ENCODE results near the gene OR2B3.
A peak's percentile ranks its signal among the peaks of the same experiment; 100 is the strongest.
"Not testable (repeated sequence)": the region's sequence is repeated elsewhere in the genome, so short reads cannot be mapped to it uniquely, and the experiment has no call there.

Gene OR2B3, protein sequence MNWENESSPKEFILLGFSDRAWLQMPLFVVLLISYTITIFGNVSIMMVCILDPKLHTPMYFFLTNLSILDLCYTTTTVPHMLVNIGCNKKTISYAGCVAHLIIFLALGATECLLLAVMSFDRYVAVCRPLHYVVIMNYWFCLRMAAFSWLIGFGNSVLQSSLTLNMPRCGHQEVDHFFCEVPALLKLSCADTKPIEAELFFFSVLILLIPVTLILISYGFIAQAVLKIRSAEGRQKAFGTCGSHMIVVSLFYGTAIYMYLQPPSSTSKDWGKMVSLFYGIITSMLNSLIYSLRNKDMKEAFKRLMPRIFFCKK

DNA sequence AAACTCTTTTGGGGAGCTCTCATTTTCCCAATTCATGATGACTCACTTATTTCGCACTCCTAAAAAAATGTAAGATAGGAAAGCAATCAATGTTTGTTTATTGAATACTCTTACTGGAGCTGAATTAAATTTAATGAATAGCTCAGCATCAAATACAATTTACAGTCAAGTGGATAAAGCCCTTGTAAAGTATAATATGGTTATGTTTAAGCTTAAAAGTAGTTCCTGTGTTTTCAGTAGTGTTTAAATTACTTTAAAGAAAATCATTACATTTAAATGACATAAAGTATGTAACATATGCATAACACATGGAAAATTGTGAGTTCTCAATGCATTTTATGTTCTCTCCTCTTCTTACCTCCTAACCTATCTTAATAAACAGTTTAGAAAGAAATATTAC is at the start of gene OR2B3:
OR2B3 (minus strand) TSS at position 101 of the 400 bp plus-strand sequence; CDS start at position 36, 65 bp downstream.
- DNase-seq, result no peak

DNA sequence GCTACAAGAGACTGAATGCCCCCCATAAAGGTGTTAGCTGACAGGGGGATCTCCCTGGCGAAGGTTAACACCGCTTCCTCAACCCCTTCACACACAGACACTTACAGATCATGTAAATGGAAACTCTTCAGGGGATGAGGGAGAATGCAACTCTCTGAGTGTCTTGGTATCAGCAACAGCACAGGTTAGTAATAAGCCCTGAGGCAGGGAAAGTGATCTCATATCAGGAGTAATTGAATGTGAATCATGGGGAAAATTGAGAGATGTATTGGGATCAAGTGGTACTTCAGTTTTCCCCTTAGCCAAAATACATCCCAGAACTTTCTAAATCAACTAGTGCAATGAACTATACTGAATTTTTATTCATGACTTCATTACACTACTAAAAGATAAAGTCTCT is 44.6 kb upstream of the OR2B3 start:
- DNase-seq, result no peak

DNA sequence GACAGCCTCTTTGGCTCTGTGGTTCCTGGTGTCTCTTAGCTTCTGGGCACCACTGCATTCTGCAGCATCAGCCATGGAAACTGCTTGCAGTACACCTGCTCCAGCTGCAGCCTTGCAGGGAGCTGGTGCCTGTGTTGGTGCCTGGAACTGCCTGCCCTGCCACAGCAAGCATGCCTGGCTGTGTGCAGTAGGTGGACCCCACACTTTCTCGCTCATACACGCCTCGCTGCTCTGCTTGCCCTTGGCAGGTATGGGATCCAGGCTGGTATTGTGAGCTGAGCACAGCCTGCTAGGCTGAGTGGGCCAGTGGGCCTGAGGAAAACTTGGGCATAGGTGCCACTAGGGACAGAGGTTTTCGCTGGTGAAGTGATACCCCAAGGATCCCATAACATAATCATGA is 43.5 kb upstream of the OR2B3 start:
- DNase-seq, result no peak

- DNase-seq, result no peak
These were observed 42.4 kb upstream of the OR2B3 start for GRCh38 chr6:29129326-29130012.

GRCh38 chr6:29114964-29115363 is 27.9 kb upstream of the OR2B3 start:
- DNase-seq, result not testable (repeated sequence)

DNA sequence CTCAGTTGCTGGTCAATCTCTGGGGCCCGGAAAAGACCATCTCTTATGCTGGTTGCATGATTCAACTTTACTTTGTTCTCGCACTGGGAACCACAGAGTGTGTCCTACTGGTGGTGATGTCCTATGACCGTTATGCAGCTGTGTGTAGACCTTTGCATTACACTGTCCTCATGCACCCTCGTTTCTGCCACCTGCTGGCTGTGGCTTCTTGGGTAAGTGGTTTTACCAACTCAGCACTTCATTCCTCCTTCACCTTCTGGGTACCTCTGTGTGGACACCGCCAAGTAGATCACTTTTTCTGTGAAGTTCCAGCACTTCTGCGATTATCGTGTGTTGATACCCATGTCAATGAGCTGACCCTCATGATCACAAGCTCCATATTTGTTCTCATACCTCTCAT is 25.0 kb upstream of the OR2B3 start:
- peak; percentile 3 for DNase-seq

DNA sequence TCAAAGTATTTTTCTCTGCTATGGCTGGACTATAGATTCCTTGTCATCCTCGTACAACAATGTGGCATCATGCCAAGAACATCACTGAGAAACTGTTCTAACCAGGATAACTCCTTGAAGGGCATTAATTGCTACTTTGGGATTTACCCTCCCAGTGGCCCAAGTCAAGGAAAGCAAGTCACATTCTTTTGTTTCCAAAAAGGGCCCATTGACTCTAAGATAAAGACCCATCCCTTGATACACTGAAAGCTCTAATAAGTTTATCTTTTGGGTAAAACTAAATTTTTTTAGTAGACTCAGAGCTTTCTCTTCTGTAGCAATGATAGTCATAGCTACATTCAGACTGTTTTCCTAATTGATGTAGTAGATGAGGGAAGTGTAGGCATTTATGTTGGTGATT is 20.6 kb upstream of the OR2B3 start, which contains the start of gene OR2J3:
OR2J3 (plus strand) TSS at position 301 of the 400 bp plus-strand sequence. CDS start 3,833 bp downstream, outside the sequence.
- no peak for DNase-seq

- DNase-seq, result no peak
These were observed 12.1 kb upstream of the OR2B3 start, which contains the start of gene OR2J1 for GRCh38 chr6:29099190-29099589. Gene OR2J1 (plus strand): TSS chr6:29099490. CDS start chr6:29100943, 1,453 bp downstream.

- DNase-seq, result no peak
These were observed 10.7 kb upstream of the OR2B3 start for GRCh38 chr6:29097803-29098202.

DNA sequence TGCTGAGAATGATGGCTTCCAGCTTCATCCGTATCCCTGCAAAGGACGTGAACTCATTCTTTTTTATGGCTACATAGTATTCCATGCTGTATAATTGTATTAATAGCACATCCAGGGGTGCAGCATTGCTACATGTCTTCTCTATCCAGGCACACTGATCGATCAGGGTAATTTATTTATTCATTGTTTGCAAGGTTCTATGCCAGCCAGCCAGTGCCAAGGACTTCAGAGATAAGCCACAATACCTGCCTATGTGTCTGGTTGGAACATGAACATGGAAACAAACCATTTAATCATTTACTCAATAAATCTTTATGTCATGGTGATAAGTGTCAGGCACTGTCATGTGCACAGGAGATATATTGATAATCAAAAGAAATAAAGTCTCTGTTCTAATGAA is 5.8 kb upstream of the OR2B3 start:
- no peak for DNase-seq

DNA sequence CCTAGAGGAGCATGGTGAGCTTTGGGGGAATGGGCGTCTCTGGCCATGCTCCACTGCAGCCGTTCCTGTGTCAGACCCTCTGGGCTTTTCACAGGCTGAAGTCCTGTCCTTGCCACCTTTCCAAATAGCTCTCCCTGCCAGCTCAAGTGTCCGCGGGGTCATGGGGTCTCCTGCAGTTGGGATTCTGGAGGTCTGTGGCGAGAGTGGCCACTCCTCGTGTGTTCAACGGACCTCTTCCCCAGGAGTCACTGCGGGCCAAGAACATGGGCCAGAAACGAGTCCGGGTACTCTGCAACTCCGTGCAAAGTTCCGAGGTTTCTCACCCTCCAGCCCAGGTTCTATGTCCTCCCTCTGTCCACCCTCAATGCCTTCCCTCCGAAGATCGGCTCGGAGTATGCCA is 4.7 kb downstream of the OR2B3 start:
- no peak for DNase-seq

- no peak for DNase-seq
These were observed 5.8 kb downstream of the OR2B3 start for GRCh38 chr6:29081312-29081711.

DNA sequence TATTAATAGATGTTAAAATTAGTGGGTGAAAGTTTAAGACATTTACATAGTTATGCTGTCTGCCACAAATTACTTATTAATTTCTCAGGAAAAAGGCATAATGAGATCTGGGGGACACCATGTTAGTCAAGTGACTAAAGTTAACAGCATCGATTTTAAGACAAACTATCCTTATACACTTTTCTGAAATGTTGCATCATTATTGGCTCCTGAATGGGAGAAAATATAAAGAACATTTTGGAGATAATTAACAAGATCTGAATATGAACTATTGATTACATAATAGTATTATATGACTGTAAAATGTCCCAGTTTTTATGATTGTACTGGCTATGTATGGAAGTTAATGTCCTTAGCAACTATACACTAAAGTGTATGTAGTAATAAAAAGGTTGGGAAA is 7.9 kb downstream of the OR2B3 start:
- no peak for DNase-seq

DNA sequence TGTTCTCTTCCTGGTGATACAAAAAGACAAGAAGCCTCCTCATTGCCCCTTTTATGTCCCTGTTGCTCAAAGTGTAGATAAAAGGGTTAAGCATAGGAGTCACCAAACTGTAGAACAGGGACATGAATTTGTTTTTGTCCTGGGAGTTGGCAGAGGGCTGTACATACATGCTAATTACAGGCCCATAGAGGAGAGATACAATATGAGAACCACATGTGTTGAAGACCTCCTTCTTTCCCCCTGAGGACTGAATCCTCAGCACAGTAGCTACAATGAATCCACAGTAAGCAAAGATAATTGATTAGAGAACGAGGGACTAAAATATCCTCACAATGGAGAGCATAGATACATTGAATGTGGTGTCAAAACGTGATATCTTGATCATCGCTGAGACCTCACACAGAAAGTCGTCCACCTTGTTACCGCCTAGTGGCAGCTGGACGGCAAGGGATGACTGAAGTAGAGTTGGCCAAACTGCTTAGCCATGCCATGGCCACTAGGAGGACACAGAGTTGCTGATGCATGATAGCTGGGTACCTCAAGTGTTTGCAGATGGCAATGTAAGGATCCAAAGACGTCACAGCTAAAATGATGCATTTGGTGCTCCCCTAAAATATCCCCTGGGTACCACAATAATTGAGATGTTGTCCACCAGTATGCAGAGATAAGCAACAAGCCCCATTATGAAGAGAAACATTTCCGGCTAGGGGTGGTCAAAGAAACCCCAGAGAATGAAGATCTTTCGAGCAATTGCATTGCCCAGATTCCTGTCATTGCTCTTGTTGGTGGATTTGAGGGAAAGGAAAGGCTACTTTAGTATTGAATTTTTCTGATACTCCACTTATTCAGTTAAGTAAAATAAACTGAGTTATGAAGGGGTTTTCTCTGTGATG is 15.0 kb downstream of the OR2B3 start:
- DNase-seq, result peak; percentile 9

DNA sequence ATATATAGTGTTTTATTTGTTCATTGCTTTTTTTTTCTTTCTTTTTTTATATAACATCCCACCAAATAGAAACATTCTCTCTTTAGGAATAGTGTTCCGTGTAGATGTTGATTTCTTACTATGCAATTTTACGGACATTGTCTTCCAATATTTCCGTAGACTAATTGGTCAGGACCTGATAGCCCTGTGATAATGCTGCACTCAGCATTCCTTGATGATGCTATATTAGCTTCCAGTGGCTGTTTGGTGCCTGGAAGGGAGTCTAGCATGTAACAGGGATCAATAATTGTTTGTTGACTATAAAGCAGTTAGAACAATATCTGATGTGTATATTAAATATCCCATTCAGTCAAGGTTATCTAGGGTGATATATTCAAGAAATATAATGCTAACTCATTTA is 35.4 kb downstream of the OR2B3 start:
- DNase-seq, result no peak

GRCh38 chr6:29045075-29045474 is 42.0 kb downstream of the OR2B3 start, which contains the start of gene OR2W1:
Gene OR2W1 (minus strand): TSS chr6:29045175. CDS start chr6:29045175, 0 bp downstream.
- no peak for DNase-seq

All from stimulated activated CD4-positive, alpha-beta T cell treated with anti-CD3 and anti-CD28 coated beads, Interleukin-15, amount 100 ng/mL, for 24 hours (primary cell).